Spleen (tissue), 7 donors: ENCODE results near the gene XYLT1.

ENCODE experiments used
- POLR2AphosphoS5 ChIP-seq, 3 donors: sonication (generic); formaldehyde crosslinking; IDR thresholded peaks; one replicate each; pipeline ENCODE4 v1.5.1; 2017; ENCODE audit warnings: antibody characterized with exemption in 3 of 3
- TF ChIP-seq, protein P1 (sequence below), 11 experiments: fragments of 200-600 bp in 7 of 11; fragments of 450-650 bp in 4 of 11; sonication (generic) in 4 of 11; IDR thresholded peaks in 8 of 11; conservative IDR thresholded peaks in 3 of 11; 1 replicate in 7 of 11; 2 replicates in 4 of 11; pipeline versions ENCODE4 v1.4.0 to v1.8.0; 2016 to 2021; ENCODE audit warnings: antibody characterized with exemption in 11 of 11, inconsistent platforms in 4 of 11, mild to moderate bottlenecking in 1 of 11
- donor health status: DM: no; HTN: no; CAD: no; lungs with moderate emphysema.
- donor health status: DM: no; HTN: no; CAD: no.
- donor health status: DM: no; HTN: no; CAD: no.

DNA sequence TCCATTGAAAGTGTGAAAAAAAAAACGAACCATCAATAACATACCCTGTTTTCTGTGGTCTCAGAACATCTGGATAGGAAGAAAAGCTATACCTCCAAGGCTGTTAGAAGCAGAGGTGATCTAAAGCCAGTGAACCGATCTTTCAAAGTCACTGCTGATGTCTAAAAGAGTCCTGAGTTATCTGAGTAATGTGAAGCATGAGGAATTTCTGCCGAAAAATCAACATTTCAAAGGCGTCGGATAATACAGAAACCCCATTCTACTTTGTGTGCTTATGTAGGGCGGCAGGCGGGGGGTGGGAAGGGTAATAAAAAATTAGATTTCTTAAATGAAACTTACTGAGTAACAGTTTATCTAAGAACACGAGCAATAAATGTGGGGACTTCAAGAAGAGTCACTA is 3.9 kb downstream of the XYLT1 start:
- TF ChIP-seq, protein P1, sequence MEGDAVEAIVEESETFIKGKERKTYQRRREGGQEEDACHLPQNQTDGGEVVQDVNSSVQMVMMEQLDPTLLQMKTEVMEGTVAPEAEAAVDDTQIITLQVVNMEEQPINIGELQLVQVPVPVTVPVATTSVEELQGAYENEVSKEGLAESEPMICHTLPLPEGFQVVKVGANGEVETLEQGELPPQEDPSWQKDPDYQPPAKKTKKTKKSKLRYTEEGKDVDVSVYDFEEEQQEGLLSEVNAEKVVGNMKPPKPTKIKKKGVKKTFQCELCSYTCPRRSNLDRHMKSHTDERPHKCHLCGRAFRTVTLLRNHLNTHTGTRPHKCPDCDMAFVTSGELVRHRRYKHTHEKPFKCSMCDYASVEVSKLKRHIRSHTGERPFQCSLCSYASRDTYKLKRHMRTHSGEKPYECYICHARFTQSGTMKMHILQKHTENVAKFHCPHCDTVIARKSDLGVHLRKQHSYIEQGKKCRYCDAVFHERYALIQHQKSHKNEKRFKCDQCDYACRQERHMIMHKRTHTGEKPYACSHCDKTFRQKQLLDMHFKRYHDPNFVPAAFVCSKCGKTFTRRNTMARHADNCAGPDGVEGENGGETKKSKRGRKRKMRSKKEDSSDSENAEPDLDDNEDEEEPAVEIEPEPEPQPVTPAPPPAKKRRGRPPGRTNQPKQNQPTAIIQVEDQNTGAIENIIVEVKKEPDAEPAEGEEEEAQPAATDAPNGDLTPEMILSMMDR (IDR thresholded peaks at IDR 0.05 in 8 of 11, conservative IDR thresholded peaks at IDR 0.05 in 3 of 11): no peak
- no peak for TF ChIP-seq POLR2AphosphoS5 (IDR thresholded peaks at IDR 0.05)
